Stimulated activated CD8-positive, alpha-beta memory T cell treated with anti-CD3 and anti-CD28 coated beads, Interleukin-12 subunit alpha, Interleukin-12 subunit beta, amount 100 ng/mL, for 24 hours (primary cell): ENCODE measurements around the gene EXD3.
A peak's percentile ranks its signal among the peaks of the same experiment; 100 is the strongest.
"Not testable (repeated sequence)": the region's sequence is repeated elsewhere in the genome, so short reads cannot be mapped to it uniquely, and the experiment has no call there.

ENCODE experiments used
- DNase-seq: peaks from one replicate; pipeline ENCODE4 v3.0.0-alpha.2; 2020; ENCODE audit errors: extremely low read depth

Gene EXD3, protein sequence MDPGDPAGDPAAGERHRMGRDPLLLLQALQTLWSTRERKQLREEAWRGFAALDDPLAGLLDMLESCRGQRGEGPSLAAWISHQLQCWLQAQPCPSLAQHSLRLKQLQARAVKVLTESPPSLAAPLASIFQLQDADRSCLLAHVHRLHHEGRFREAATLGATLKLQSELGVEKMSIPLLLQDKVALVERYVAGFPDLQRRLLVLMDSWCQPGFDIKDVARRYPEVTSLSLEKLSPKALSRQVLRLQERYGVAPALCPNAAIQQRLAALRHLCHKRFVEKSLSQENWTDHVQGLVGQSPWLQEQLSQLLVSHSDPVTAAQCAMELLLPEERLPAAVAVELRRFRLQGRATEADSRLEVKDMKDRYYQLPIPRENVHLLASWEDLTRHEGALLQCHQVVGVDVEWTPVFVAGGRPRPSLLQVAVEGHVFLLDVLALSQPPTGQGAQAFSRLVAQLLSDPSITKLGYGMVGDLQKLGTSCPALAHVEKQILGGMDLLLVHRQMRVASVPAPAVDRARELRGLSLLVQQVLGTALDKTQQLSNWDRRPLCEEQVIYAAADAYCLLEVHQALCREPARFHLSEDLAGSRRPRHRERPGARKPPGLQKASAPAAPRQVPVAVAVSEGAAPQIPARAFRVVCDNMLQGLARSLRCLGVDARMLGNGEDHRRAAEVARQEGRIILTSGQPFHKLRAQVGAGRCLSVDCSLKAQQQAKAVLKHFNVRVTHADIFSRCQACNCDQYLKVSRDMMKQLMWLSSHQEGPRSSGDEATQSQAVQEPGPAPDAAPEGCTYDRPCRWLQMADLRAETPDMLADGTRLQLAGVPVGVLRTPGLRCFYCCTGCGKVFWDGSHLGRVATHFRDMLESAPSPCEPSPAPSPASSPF

DNA sequence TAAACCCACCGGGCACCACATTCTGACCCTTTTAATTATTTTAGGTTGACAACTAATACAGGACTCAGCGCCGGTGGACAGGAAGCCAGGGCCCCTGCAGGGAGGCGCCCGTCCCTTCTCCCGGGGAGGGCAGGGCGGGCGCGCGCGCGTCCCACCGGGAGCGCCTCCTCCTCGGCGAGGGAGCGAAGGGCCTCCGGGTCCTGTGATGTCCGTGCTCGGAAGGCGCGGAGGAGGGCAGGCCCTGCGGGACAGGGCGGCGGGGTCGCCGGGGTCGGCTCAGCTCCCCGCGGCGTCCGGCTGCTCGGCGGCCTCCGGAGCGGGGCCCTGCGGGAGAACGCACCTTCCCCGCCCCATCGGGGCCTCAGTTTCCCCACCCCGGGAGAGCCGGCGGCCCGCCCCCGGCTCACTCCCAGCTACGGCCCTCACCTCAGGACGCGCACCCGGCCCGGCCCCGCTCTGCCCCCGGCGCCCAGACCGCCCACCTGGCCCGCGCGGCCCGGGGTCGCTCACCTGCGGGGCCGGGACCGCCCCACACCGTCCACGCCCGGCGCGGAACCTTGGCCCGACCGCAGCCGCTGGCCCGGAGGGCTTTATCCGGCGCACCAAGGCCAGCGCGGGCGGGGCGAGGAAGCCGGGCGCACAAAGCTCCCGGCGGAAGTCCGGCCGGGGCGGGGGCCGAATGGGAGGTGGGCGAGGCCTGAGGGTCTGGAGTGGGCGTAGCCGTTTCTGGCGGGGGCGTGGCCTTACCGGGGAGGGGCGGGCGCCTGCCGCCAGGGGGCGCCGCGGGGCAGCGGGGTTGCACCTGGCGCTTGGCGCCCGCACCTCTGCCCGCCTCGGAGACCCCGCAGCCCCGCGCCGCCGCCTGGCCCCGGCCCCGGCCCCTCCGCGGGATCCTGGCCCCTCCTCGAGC, at the start of gene EXD3, which contains the start of gene NOXA1:
Gene EXD3 (minus strand): TSS at position 559 of the 910 bp plus-strand sequence. CDS start 27,805 bp downstream, outside the sequence.
Gene NOXA1 (plus strand): TSS at position 790 of the 910 bp plus-strand sequence. CDS start 137 bp downstream, outside the sequence.
- DNase-seq, result peak; percentile 86

DNA sequence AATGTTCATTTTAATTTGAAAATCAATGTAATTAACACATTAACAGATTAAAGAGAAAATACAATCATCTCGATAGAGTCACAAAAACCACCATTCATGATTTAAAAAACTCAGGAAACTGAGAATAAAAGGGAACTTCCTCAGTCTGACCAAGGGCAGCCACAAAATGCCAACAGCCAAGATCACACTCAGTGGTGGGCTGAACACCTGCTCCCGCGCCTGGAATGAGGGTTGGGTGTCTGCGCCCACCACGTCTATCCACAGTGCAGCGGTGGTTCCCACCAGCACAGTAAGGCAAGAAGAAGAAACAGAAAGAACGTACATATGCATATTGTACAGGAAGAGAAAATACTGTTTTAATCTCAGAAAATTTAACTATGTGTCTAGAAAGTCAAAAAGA, 47.8 kb upstream of the EXD3 start:
- DNase-seq, result no peak

DNA sequence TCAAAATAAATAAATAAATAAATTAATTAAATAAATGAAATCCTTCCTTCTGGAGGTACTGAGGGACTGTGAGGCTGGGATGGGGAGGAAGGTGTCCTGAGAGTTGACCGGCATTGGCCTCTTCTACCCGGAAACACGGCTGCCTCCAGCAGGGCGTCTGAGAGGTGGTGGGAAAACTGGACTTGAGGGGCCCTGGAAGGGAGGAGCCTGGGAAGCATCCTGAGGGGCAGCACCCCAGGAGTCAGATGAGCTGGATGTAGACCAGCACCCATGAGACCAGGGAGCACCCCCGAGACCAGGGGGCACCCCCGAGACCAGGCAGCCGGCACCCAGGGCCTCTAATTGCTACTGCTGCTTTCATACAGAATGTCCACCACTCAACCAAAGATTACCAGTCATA, 44.9 kb upstream of the EXD3 start:
- no peak for DNase-seq

DNA sequence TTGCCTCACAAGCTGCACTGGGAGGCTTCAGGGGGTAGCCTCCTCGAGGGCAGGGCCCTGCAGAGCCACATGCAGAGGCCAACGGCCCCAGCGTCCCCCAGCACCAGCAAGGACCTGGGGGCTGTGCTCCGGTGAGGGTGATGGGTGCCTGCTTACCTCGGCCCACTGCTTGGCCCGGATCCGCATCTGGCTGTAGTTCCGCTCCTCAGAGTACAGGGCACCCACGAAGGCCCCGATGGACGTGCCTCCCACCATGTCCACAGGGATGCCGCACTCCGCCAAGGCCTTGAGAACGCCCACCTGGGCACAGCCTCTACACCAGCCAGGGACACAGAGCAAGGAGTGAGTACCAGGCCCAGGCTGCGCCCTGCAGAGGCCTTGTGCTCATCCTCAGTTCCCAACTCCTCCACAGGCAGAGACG, 44.2 kb upstream of the EXD3 start:
- no peak for DNase-seq

DNA sequence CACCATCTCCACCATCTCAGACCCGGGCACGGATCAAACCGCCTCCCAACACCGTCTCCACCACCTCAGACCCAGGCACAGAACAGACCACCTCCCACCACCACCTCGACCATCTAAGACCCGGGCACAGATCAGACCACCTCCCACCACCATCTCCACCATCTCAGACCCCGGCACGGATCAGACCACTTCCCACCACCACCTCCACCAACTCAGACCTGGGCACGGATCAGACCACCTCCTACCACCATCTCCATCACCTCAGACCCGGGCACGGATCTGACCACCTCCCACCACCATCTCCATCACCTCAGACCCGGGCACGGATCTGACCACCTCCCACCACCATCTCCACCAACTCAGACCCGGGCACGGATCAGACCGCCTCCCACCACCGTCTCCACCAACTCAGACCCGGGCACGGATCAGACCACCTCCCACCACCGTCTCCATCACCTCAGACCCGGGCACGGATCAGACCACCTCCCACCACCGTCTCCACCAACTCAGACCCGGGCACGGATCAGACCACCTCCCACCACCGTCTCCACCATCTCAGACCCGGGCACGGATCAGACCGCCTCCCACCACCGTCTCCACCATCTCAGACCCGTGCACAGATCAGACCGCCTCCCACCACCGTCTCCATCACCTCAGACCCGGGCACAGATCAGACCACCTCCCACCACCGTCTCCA, 43.6 kb upstream of the EXD3 start:
- DNase-seq, result not testable (repeated sequence)

DNA sequence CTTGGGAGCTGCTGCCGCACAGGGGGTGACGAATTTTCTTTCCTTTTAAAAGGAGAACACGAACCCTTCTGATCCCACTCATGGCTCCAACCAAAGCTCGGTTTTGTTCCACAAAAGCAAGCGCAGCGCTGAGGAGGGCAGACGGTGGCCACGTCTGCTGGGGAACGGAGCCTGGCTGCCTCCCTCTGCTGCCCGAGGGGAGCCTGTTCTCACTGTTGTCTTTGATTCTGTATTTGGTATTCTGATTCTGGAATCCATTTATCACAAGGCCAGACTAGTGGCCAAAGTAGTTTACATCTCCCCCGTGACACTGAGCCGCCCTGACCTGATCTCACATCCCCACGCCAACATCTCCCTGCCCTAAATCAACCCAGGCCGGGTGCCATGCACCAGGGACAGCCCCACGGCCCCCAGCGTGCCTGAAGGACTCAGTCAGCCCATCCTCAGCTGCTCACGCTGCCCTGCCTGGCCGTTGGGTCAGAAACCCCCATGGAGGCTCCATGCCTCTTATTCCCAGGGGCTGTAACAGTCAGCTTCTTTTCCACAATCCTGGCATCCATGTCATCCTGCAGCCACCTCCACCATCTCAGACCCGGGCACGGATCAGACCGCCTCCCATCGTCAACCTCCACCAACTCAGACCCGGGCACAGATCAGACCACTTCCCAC, 42.9 kb upstream of the EXD3 start:
- no peak for DNase-seq

DNA sequence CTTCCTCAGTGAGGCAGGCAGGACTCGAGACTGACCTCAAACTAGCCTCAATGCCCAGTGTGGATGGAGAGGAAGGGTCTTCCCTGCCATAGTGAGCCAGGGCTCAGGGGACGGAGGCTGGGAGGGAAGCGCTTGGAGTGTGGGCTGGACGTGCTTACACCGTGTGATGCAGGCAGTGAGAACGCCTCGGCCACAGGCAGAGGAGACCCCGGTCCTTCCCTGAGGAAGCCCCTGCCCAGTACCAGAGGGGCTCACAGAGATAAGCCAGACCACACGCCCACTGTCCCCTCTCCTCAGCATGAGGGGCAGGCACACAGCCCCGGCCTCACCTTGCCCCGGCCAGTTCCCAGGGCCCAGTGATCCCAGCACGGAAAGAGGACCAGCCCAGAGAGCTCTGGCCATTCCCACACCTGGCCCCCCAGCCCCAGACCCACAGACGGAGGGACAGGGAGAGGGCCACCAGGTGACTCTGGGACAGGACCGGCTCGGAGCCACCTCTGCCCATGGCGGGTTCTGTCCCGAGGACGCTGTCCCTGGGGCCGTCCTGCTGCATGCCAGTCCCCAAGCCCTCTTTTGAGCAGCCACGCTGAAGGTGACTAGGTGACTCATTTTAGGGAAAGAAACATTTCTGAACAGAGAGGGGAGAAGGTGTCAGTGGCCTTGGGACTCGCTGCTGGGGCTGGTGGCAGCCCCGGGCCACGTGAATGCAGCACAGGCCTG, 42.2 kb upstream of the EXD3 start:
- no peak for DNase-seq

DNA sequence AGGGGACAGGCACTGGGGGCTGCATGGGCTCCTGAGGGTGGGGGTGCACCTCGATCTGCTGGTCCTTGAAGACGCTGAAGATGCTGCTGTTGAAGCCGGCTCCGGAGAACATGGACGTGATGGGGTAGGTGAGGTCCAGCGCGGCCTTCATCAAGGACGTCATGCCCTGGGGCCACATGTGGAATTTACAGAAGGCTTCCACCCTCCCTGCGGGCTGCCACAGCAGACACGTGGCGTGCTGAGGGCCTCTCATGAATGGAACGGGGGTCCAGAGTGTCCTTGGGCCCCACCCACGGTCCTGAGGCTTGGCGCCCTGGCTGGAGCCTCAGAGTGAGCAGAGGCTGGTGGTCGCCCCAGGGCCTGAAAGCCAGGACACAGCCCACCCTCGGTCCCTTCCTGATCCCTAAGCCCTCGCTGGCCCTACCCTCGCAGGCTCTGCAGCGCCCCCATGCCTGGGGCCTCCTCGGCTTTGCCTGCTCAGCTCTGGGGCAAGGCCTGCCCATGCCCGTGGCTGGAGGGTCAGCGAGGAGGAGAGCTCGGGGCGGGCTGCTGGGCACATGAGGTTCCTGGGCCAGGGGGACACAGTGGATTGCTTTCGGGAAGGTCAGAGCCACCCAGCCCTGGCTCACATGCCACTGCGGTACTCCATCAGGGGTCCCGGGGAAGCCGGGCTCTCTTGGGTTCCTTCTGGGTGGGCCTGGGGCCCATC, 41.5 kb upstream of the EXD3 start:
- no peak for DNase-seq

DNA sequence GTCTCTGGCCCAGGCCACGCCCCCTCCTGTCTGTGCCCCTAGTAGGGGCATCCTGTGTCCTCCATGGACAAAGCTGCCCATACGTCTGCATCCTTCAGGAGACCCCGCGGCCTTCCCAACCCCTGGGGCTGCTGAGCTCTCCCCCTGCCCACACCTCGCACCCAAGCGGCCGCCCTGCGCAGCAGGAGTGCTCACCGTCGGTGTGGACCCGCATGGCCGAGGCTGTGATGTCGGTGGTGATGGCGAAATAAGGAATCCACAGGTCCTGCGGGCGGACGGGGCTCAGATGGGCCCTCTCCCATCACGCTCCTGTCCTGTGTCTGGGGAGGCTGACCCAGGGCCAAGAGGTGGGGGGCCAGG, 40.9 kb upstream of the EXD3 start:
- no peak for DNase-seq

DNA sequence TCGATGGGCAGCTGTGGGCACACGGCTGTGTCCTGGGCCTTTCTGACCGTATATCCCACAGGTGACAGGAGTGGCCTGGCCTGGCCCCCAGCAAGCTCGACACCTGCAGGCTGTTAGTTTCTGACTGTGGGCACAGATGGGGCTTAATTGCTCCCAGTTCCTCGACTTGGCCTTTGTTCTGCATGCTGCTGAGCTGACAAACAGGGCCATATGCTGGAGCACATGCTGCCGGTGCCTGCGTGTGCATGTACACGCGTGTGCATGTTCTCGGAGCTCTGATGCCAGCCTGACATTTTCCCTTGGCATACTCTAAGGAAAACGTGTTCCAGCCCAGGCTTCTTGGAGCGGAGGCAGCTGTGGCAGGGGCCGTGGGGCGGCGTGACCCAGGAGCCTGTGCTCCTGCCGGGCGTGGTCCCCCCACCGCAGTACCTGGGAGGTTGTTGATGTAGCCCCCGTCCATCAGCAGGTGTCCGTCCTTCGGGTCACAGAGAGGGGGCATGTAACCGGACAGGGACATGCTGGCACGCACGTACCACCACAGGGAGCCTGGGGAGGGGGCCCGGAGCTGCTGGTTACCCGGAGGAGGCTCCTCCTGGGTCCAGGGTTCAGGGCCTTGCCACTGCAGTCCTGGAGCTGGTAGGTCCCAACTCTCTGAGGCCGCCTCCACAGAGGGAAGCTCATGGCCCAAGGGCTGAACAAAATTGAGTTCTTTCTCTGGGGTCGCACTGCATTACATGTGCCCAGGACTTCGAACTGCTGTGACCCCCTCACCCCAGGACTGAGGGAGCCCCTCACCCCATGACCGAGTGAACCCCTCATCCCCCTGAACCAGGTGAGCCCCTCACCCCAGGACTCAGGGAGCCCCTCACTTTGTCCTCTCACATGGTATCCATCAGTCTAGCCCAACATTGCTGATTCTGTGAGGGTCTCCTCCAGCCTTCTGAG, 40.3 kb upstream of the EXD3 start:
- DNase-seq, result no peak

DNA sequence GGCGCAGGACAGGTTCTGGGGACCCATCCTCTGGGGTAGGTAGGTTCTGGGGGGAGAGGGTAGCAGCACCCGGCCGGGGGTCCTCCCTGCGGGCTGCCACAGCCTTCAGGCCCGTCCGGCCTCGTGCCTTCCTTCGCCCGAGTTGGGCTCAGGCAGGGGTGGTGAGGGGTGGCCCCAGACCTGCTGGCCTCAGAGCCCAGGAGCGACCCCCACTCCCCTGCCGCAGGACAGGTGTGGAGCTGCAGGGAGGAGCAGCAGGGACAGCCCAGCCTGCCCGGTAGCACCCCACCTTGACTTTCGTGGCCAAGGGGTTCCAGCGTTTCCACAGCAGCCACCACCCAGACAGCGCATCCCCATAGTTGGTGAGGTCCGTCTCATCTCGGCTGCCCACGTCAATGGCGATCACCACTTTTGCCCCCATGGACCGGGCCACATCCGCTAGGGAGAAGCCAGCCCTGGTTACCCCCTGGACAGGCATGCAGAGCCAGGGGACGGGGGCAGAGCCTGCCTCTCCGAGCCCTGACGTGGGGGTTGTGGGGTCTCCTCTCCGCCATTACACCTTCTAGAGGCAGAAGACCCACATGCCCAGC, 39.5 kb upstream of the EXD3 start:
- DNase-seq, result no peak

DNA sequence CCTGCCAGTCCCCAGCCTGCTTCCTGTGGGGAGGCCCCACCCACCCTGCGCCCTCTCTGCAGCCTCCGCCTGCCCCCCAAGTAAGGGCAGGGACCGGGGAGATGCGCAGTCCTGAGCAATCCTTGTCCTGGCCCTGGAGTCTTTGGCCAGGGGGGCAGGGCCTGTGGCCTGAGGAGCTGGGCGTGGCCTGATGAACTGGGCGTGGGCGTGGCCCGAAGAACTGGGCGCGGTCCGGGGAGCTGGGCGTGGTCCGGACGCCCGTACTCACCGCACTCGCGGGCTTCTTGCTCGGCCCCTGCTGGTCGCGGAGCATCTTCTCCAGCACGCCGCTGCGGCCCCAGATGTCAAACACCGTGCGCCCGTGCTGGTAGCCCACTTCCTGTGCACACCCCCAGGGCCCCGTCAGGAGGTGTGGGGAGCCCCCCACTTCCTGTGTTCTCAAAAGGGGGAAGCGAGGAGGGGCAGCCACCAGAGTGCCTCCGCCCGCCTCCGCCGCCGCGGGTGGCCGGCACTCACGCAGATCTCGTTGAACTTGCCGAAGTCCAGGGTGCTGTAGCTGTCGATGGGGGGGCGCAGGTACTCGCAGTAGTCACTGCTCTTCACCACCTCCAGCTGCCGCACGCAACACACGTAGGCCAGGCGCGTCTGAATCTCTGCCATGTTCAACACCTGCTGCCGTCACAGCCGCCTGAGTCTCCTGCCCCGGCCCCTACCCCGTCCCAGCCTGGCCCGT, 38.9 kb upstream of the EXD3 start:
- DNase-seq, result peak; percentile 60

DNA sequence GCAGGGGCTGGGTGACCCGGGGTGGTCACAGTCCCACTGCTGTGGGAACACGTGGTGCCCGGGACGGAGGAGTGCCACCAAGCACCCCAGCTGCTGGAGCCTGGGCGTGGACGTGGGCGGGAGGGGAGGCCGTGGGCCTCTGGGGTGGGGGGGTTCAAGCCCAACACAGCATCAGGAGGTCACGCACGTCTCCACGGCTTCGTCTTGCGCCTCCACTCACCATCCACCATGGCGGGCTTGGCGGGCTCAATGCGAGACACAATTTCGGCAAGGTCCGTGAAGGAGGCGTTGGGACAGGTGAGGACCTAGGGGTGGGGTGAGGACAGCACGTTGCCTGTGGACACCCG, 38.3 kb upstream of the EXD3 start:
- no peak for DNase-seq

DNA sequence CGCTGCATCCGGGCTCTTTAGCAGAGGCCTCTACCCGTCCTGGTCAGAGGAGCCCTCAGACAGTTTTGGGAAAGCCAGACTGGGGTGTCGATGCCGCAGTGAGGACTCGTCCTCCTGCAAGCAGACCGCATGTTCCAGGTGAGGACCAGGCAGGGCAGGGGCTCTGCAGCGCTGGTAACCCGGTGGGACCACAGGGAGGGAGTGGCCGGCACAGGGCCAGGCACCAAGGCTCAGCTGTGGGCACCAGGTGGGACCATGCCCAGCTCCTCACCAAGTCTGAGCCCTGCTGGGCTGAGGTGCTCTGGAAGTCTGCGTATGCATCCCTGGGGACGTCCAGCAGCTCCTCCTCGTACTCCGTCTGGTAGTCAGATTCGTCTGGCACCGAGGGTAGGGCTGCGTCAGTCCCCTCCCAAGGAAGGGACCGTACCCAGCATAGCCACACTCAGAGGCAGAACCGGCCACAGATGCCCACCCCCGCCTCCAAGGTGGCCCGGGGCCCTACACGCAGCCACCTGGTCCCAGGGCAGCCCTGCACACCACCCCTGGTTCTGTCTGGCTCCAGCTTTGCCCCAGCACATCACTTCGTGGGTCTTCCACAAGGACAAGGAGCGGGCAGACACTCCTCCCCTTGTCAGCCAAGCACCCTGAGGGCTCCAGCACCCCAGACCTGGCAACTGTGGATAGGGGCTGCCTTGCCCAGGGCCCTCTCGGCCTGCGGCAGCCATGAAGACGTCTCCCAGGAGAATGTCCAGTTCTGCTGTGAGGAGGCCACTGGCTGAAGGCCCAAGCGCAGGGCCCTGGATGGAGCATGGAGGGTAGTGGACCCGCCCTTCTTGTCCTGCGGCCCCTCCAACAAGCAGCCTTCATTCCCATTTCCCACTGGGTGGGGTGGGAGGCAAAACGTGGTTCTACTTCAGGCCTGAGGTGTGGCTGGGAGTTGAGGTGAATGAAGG, 37.7 kb upstream of the EXD3 start:
- no peak for DNase-seq

DNA sequence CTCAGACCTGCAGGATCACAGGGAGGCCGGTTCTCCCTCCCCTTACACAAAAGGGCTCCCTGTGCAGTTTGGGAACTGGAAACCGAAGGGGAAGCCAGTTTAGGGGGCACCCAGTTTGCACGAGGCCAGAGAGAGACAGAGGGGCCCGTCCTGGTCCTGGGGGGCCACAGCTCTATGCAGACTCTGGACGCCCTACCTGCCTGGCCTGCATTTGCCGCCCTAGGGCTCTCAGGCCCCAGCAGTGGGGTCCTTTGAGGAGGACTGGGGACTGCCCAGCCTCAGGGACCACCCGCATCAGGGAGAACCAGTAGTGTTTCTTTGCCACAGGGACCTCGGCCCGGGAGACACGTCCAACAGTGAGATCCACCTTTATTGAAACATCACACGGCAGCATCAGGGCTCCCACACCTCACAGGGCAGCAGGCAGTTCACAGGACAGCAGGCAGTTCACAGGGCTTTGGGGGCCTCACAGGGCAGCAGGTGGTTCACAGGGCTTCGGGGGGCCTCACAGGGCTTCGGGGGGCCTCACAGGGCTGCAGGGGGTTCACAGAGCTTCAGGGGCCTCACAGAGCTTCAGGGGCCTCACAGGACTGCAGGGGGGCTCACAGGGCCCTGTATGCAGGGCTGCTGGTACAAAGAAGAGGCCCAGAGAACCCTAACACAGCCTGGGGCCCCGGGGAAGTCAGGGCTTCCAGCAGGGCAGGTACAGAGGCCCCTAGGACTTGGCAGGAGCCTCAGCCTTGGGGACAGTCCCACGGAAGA, 36.8 kb upstream of the EXD3 start:
- DNase-seq, result no peak
